HFFc6 (cell line): ENCODE results near the gene SYCP2L. TPM values are rescaled to one million over a fixed set of nuclear protein-coding genes. Genes with fewer than 3 reads are reported as not detected.

ENCODE experiments used
- DNase-seq: peaks from one replicate; pipeline ENCODE4 v3.0.0-alpha.2; 2018
- H3K27ac Mint-ChIP-seq: 2 replicates; pipeline ENCODE4 v1.8.0; 2020; ENCODE audit warnings: mild to moderate bottlenecking, mixed read lengths
- H3K27me3 Mint-ChIP-seq: 2 replicates; pipeline ENCODE4 v1.8.0; 2021; ENCODE audit warnings: mild to moderate bottlenecking, moderate library complexity, mixed read lengths; ENCODE audit not compliant: insufficient read depth
- H3K36me3 Mint-ChIP-seq: 2 replicates; pipeline ENCODE4 v1.8.0; 2021; ENCODE audit warnings: low read depth, mixed read lengths
- H3K4me1 Mint-ChIP-seq: 2 replicates; pipeline ENCODE4 v1.8.0; 2020; ENCODE audit warnings: low read depth, mixed read lengths
- H3K4me3 Mint-ChIP-seq: 2 replicates; pipeline ENCODE4 v1.8.0; 2020; ENCODE audit warnings: mild to moderate bottlenecking, moderate library complexity, mixed read lengths
- H3K9me3 Mint-ChIP-seq: 2 replicates; pipeline ENCODE4 v1.8.0; 2020; ENCODE audit warnings: mild to moderate bottlenecking, mixed read lengths
- CTCF ChIP-seq: fragments of 200-600 bp; sonication (generic); IDR thresholded peaks from 2 replicates; pipeline ENCODE4 v1.5.0; 2021; ENCODE audit warnings: antibody characterized with exemption, mild to moderate bottlenecking
- total RNA-seq, 6 experiments: library from RNA; stranded (reverse); fragmentation: NEBNext Ultra II Directional; extraction: Animal tissue kit (Norgen Biotek cat#: 25700); gene quantifications; 2 replicates in 1 of 6; 3 replicates in 5 of 6; pipeline ENCODE4 v1.2.3, GENCODE V29; 2021

SYCP2L gene
- total RNA-seq, 6 experiments from 2014 or later, result not detected

GRCh38 chr6:10961837-10962236, 75.0 kb downstream of the SYCP2L start:
- H3K9me3 Mint-ChIP-seq, result peaks cover 6% of the 10 kb centered on the region
- no peak overlapping the region for H3K27ac Mint-ChIP-seq
- no peaks in the 10 kb centered on the region for H3K36me3 Mint-ChIP-seq
- TF ChIP-seq CTCF, result peak; percentile 8; the same call in 1 of the 2 replicates
- no peaks in the 10 kb centered on the region; the same call in none of the 2 replicates for H3K27me3 Mint-ChIP-seq
- DNase-seq, result no peak
- peaks cover 16% of the 10 kb centered on the region for H3K4me1 Mint-ChIP-seq
- no peak overlapping the region for H3K4me3 Mint-ChIP-seq

- peak; percentile 67 for DNase-seq
- Mint-ChIP-seq H3K4me1 (peaks cover 16% of the 10 kb centered on the region), H3K9me3 (peaks cover 10% of the 10 kb centered on the region), H3K27me3 (no peaks in the 10 kb centered on the region; the same call in none of the 2 replicates), H3K27ac (no peak overlapping the region), H3K4me3 (no peak overlapping the region), H3K36me3 (no peaks in the 10 kb centered on the region)
- no peak for TF ChIP-seq CTCF
Measured at GRCh38 chr6:10962673-10963072, 75.8 kb downstream of the SYCP2L start.

- Mint-ChIP-seq H3K27me3 (no peaks in the 10 kb centered on the region; the same call in none of the 2 replicates), H3K9me3 (peaks cover 15% of the 10 kb centered on the region), H3K36me3 (no peaks in the 10 kb centered on the region), H3K4me3 (no peak overlapping the region), H3K4me1 (peaks cover 16% of the 10 kb centered on the region), H3K27ac (no peak overlapping the region)
- TF ChIP-seq CTCF, result no peak
- DNase-seq, result no peak
Measured at GRCh38 chr6:10963113-10963512, 76.3 kb downstream of the SYCP2L start.

GRCh38 chr6:10964684-10965083, 77.8 kb downstream of the SYCP2L start:
- Mint-ChIP-seq H3K4me1 (peaks cover 22% of the 10 kb centered on the region), H3K27me3 (no peaks in the 10 kb centered on the region; the same call in none of the 2 replicates), H3K9me3 (peaks cover 15% of the 10 kb centered on the region), H3K36me3 (no peaks in the 10 kb centered on the region), H3K4me3 (no peak overlapping the region), H3K27ac (no peak overlapping the region)
- DNase-seq, result no peak
- TF ChIP-seq CTCF, result no peak

GRCh38 chr6:10968776-10969175, 81.9 kb downstream of the SYCP2L start:
- DNase-seq, result peak; percentile 51
- H3K27ac Mint-ChIP-seq, result peak overlapping the region; percentile 30; the same call in 1 of the 2 replicates
- H3K36me3 Mint-ChIP-seq, result no peaks in the 10 kb centered on the region
- peaks cover 3% of the 10 kb centered on the region; the same call in 1 of the 2 replicates for H3K27me3 Mint-ChIP-seq
- H3K9me3 Mint-ChIP-seq, result peaks cover 15% of the 10 kb centered on the region
- no peak for TF ChIP-seq CTCF
- no peak overlapping the region for H3K4me3 Mint-ChIP-seq
- H3K4me1 Mint-ChIP-seq, result peaks cover 6% of the 10 kb centered on the region

- Mint-ChIP-seq H3K4me3 (no peak overlapping the region), H3K9me3 (peaks cover 15% of the 10 kb centered on the region), H3K27ac (no peak overlapping the region)
Measured at GRCh38 chr6:10970731-10971130, 83.9 kb downstream of the SYCP2L start.

More at GRCh38 chr6:10970731-10971130, 83.9 kb downstream of the SYCP2L start:
- TF ChIP-seq CTCF, result no peak
- no peaks in the 10 kb centered on the region for H3K36me3 Mint-ChIP-seq
- DNase-seq, result no peak
- peaks cover 3% of the 10 kb centered on the region; the same call in 1 of the 2 replicates for H3K27me3 Mint-ChIP-seq
- peaks cover 6% of the 10 kb centered on the region for H3K4me1 Mint-ChIP-seq
